ENCODE measurements around the gene CHMP2A. TPM values are rescaled to one million over a fixed set of nuclear protein-coding genes. Genes with fewer than 3 reads are reported as not detected.
A peak's percentile ranks its signal among the peaks of the same experiment; 100 is the strongest.

The CHMP2A gene
- total and polyA plus RNA-seq, 2 of the 13 experiments (the other 11 are each of a cell fraction or from before 2014, with no cell fraction given): 49.7 to 55.0 TPM

GRCh38 chr19:58561373-58562121 is 6.6 kb upstream of the CHMP2A start:
- intact Hi-C loops (cut with micrococcal nuclease; ENCODE audit: unreplicated experiment) (no loop called here), in situ Hi-C loops (cut with HindIII; ENCODE audit: extremely low pct_ligation_motif_present, low pct_unique_long_range_greater_than_20kb) (no loop called here)
- no peak overlapping the region for H3K4me3 ChIP-seq (replicated peaks in 1 of 3; ENCODE audit: insufficient read depth in 1 of 3, low read depth in 2 of 3, low read length in 3 of 3)
- 96% methylated on average over 9 of the region's 16 CpGs for WGBS (ENCODE audit: low lambda C conversion rate)
- ChIA-PET CTCF (ENCODE audit: low intra/inter-chr PET ratio, low total read pairs) (no interaction called here), POLR2A (interaction anchor here (0.9 to 3.9 kb wide), 3 partner anchors 14 to 41 kb away, joined by 3 to 42 read pairs (median 5); partner anchors contain the start of gene TRIM28)
- peak; percentile 12; the same call in 1 of the 2 replicates for TF ChIP-seq POLR2AphosphoS5 (IDR thresholded peaks at IDR 0.05; ENCODE audit: low read depth, low read length)
- peak; percentile 12 for TF ChIP-seq RBM22 (optimal IDR thresholded peaks at IDR 0.05; ENCODE audit: low read length)
- no peak for TF ChIP-seq UBTF (CRISPR knock-in tag; IDR thresholded peaks at IDR 0.05)
- TF ChIP-seq DZIP1 (CRISPR knock-in tag; IDR thresholded peaks at IDR 0.05): 0 out of 2 replicates have a peak, but pooled peaks have one; percentile 61
- DNase-seq (ENCODE audit: low spot score) (no peak), FAIRE-seq (no peak), ATAC-seq (no peak)
- no peaks in the 10 kb centered on the region for H4K20me1 ChIP-seq (ENCODE audit: insufficient read depth, low read length)
- H3K4me2 ChIP-seq (ENCODE audit: low read depth, low read length): no peak overlapping the region
- peaks cover 2 to 3% of the 10 kb centered on the region in 2 experiments; a peak in 4 of 5 replicates for H3K36me3 ChIP-seq (replicated peaks in 1 of 2; ENCODE audit: control insufficient read depth in 1 of 2, insufficient read depth in 2 of 2, low read length in 2 of 2)
- H3K9me3 ChIP-seq (ENCODE audit: low read length): no peaks in the 10 kb centered on the region
- no peak overlapping the region for H3K9ac ChIP-seq (ENCODE audit: insufficient read depth, low read depth, low read length)
- H3K27me3 ChIP-seq (ENCODE audit: control insufficient read depth in 1 of 2, insufficient read depth in 2 of 2, low read length in 2 of 2): no peaks in the 10 kb centered on the region
- no TSS peak for BruUV-seq (replicated peaks)
- peaks cover 22% of the 10 kb centered on the region for H3K4me1 ChIP-seq (ENCODE audit: insufficient read depth, low read length)
- no peak overlapping the region for H2AFZ ChIP-seq (ENCODE audit: low read length)
- peaks cover 27% of the 10 kb centered on the region for H3K79me2 ChIP-seq (ENCODE audit: insufficient read depth, low read length)
- no peak overlapping the region for H3K27ac ChIP-seq (ENCODE audit: extremely low read length, insufficient read depth, low read length)
